Smooth muscle cell (in vitro differentiated cells): ENCODE measurements around the gene RAC3. TPM values are rescaled to one million over a fixed set of nuclear protein-coding genes. Genes with fewer than 3 reads are reported as not detected.

Experiments used
- DNase-seq: peaks from one replicate; lab custom pipeline; 2025; ENCODE audit not compliant: unreplicated experiment; lab: John Stamatoyannopoulos, UW
- H2AFZ ChIP-seq: fragments of 200-600 bp; sonication (generic); 2 replicates; pipeline ENCODE4 v1.6.0; 2016; ENCODE audit warnings: antibody characterized with exemption, low read depth, mild to moderate bottlenecking
- H3F3A ChIP-seq: fragments of 200-600 bp; sonication (generic); 2 replicates; pipeline ENCODE4 v1.6.0; 2017; ENCODE audit warnings: antibody characterized with exemption, low read depth
- H3K27ac ChIP-seq: fragments of 200-600 bp; sonication (generic); 2 replicates; pipeline ENCODE4 v1.5.1; 2016; ENCODE audit warnings: low read depth, mild to moderate bottlenecking
- H3K27me3 ChIP-seq: fragments of 200-600 bp; sonication (generic); 2 replicates; pipeline ENCODE4 v1.6.1; 2016; ENCODE audit warnings: low read depth, mild to moderate bottlenecking
- H3K36me3 ChIP-seq: fragments of 200-600 bp; sonication (generic); 2 replicates; pipeline ENCODE4 v1.5.1; 2016; ENCODE audit warnings: low read depth
- H3K4me1 ChIP-seq: fragments of 200-600 bp; sonication (generic); 2 replicates; pipeline ENCODE4 v1.5.1; 2016; ENCODE audit warnings: low read depth
- H3K4me2 ChIP-seq: fragments of 200-600 bp; sonication (generic); 2 replicates; pipeline ENCODE4 v1.6.0; 2016; ENCODE audit warnings: mild to moderate bottlenecking
- H3K4me3 ChIP-seq: fragments of 200-600 bp; sonication (generic); 2 replicates; pipeline ENCODE4 v1.5.1; 2016; ENCODE audit warnings: mild to moderate bottlenecking
- H3K79me2 ChIP-seq: fragments of 200-600 bp; sonication (generic); 2 replicates; pipeline ENCODE4 v1.6.0; 2016; ENCODE audit warnings: low read depth, mild to moderate bottlenecking
- H3K9ac ChIP-seq: fragments of 200-600 bp; sonication (generic); 2 replicates; pipeline ENCODE4 v1.6.0; 2016; ENCODE audit warnings: low read depth
- H3K9me3 ChIP-seq: fragments of 200-600 bp; sonication (generic); replicated peaks from 2 replicates; pipeline ENCODE4 v1.5.1; 2016; ENCODE audit warnings: low read depth
- H4K20me1 ChIP-seq: fragments of 200-600 bp; sonication (generic); 2 replicates; pipeline ENCODE4 v1.6.0; 2016; ENCODE audit warnings: low read depth
- WGBS: methylation state at CpG from one replicate; pipeline ENCODE4 v1.1.7; 2016; ENCODE audit warnings: low lambda C conversion rate; 5-methylcytosine and 5-hydroxymethylcytosine counted together
- polyA plus RNA-seq: library from polyadenylated mRNA; unstranded; fragments of >200 nt; fragmentation: Nextera tagmentation; extraction: Ambion mirVana; gene quantifications from 2 replicates; pipeline ENCODE4 v1.2.1, GENCODE V29; 2016
- total RNA-seq: library from RNA; depleted of rRNA; stranded (reverse); fragments of >200 nt; gene quantifications from 2 replicates; pipeline ENCODE4 v1.2.3, GENCODE V29; 2014
- TF ChIP-seq, protein P1 (sequence below): fragments of 200-600 bp; sonication (generic); IDR thresholded peaks from 2 replicates; pipeline ENCODE4 v1.5.1; 2017; ENCODE audit warnings: borderline replicate concordance, mild to moderate bottlenecking, antibody characterized with exemption; ENCODE audit not compliant: insufficient read depth, poor library complexity, severe bottlenecking

RAC3 gene
- total and polyA plus RNA-seq, 2 experiments from 2014 or later = 15.3 to 33.0 TPM

DNA sequence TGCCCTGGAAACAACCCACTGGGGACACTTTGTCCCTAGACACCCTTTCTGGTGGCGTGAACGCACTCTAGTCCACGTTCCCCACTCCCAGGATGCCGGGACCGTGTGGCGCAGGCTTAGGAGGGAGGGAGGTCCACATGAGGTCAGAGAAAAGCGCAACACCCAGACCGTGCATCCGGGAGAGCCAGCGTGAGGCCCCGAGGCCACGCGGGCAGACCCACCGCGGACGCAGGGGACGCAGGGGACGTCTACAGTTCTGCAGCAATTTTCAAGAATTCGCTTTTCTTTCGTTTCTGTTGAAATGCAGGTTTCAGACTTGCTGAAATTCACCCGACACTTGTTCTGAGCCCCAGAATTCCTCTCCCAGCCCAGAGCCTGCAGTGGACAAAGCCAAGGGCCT lies 15.4 kb downstream of the RAC3 start:
- Histone ChIP-seq H3K9ac (no peak overlapping the region), H3K36me3 (no peaks in the 10 kb centered on the region), H3K9me3 (no peaks in the 10 kb centered on the region), H2AFZ (no peak overlapping the region), H3K79me2 (peaks cover 6% of the 10 kb centered on the region), H3K4me1 (peaks cover 7% of the 10 kb centered on the region), H4K20me1 (no peaks in the 10 kb centered on the region), H3K4me3 (no peak overlapping the region), H3F3A (no peaks in the 10 kb centered on the region), H3K27ac (no peak overlapping the region), H3K4me2 (no peak overlapping the region), H3K27me3 (no peaks in the 10 kb centered on the region)
- no peak for DNase-seq
- TF ChIP-seq, protein P1, sequence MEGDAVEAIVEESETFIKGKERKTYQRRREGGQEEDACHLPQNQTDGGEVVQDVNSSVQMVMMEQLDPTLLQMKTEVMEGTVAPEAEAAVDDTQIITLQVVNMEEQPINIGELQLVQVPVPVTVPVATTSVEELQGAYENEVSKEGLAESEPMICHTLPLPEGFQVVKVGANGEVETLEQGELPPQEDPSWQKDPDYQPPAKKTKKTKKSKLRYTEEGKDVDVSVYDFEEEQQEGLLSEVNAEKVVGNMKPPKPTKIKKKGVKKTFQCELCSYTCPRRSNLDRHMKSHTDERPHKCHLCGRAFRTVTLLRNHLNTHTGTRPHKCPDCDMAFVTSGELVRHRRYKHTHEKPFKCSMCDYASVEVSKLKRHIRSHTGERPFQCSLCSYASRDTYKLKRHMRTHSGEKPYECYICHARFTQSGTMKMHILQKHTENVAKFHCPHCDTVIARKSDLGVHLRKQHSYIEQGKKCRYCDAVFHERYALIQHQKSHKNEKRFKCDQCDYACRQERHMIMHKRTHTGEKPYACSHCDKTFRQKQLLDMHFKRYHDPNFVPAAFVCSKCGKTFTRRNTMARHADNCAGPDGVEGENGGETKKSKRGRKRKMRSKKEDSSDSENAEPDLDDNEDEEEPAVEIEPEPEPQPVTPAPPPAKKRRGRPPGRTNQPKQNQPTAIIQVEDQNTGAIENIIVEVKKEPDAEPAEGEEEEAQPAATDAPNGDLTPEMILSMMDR = no peak
- WGBS = 96% methylated on average over 21 of the region's 21 CpGs

DNA sequence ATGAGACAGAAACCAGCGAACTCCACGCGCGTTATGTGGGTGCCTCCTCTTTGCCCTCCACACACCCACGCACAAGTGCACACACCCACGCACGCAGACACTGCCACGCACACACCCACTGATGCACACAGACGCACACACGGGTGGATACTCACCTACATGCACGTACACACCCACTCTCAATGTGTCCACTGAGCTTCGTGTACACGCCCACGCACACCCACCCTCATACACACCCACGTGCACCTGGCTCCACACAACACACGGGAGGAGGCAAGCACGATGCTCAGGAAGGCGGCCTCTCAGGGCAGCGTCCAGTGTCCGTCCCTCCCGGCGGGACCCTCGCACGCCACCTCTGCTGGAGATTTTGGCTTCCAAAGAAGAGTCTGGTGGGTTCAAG lies 15.9 kb downstream of the RAC3 start:
- 96% methylated on average over 24 of the region's 24 CpGs for WGBS
- no peak overlapping the region for H3K27ac ChIP-seq
- H3K4me1 ChIP-seq = peaks cover 7% of the 10 kb centered on the region
- no peak overlapping the region for H3K4me3 ChIP-seq
- TF ChIP-seq, protein P1 = no peak
- H3K4me2 ChIP-seq = no peak overlapping the region
- no peak overlapping the region for H2AFZ ChIP-seq
- H3K36me3 ChIP-seq = no peaks in the 10 kb centered on the region
- H4K20me1 ChIP-seq = peaks cover 2% of the 10 kb centered on the region
- no peaks in the 10 kb centered on the region for H3K9me3 ChIP-seq
- DNase-seq = no peak
- H3K27me3 ChIP-seq = no peaks in the 10 kb centered on the region
- H3K9ac ChIP-seq = no peak overlapping the region
- H3K79me2 ChIP-seq = peaks cover 10% of the 10 kb centered on the region
- H3F3A ChIP-seq = no peaks in the 10 kb centered on the region

DNA sequence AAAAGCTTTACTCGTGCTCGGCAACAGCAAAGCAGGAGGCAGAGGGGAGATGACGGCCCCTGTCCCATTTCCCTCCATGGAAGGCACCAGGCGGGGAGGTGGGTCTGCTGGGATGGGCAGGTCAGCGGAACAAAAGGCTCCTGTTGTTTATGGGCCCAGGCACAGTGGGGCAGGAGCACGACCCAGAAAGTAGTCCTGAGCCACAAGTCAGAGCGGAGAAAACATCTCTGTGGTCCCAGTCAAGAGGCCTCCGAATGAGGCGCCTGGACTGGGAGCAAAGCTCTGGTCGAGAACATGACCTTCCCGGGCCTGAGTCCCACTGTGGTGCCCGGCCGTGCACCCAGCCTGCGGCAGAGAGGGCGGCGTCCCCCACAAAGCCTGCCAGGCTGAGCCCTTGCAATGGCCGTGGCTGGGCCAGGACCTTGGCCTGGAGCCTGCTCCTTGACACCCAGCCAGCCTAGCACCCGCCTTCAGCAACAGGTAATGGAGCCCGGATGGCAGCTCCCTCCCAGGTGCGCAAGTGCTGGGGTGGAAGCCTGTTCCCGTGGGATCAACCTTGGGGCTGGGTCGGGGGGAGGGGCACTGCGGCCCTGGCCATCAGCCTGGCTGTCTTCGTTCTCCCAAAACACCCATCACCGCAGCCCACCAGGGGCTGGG lies 16.6 kb downstream of the RAC3 start:
- H3K4me3 ChIP-seq = no peak overlapping the region
- H3K9ac ChIP-seq = no peak overlapping the region
- no peak overlapping the region for H2AFZ ChIP-seq
- H4K20me1 ChIP-seq = peaks cover 7% of the 10 kb centered on the region
- DNase-seq = no peak
- no peaks in the 10 kb centered on the region for H3F3A ChIP-seq
- 96% methylated on average over 25 of the region's 25 CpGs for WGBS
- no peak overlapping the region for H3K27ac ChIP-seq
- no peaks in the 10 kb centered on the region for H3K27me3 ChIP-seq
- no peaks in the 10 kb centered on the region for H3K36me3 ChIP-seq
- H3K4me2 ChIP-seq = no peak overlapping the region
- peaks cover 14% of the 10 kb centered on the region for H3K4me1 ChIP-seq
- TF ChIP-seq, protein P1 = no peak
- peaks cover 16% of the 10 kb centered on the region for H3K79me2 ChIP-seq
- H3K9me3 ChIP-seq = no peaks in the 10 kb centered on the region

DNA sequence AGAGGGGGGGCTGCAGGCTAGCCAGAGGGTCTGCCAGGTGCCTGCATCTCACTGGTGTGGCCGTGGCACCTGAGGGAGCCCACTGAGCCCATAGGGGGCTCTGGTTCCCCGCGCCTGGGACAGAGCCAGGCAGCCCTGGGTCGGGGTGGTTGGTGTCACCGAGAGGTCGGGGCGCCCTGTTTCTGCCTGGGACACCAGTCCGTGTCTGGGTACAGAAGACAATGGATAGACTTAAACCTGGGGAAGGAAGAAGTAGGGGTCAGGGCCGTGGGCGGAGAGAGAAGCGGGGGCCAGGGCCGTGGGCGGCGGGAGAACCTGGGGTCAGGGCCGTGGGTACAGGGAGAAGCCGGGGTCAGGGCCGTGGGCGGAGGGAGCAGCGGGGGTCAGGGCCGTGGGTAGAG lies 17.1 kb downstream of the RAC3 start:
- Histone ChIP-seq H3K27ac (no peak overlapping the region), H3K4me1 (peaks cover 16% of the 10 kb centered on the region), H3F3A (no peaks in the 10 kb centered on the region), H3K4me3 (no peak overlapping the region), H2AFZ (no peak overlapping the region), H3K9ac (no peak overlapping the region), H3K36me3 (no peaks in the 10 kb centered on the region), H3K79me2 (peaks cover 22% of the 10 kb centered on the region), H3K27me3 (no peaks in the 10 kb centered on the region), H4K20me1 (peaks cover 7% of the 10 kb centered on the region), H3K4me2 (no peak overlapping the region), H3K9me3 (no peaks in the 10 kb centered on the region)
- DNase-seq = no peak
- TF ChIP-seq, protein P1 = no peak
- WGBS = 98% methylated on average over 10 of the region's 20 CpGs
